GM13976 (cell line): ENCODE results near the gene ARVCF.
"Not testable (repeated sequence)": the region's sequence is repeated elsewhere in the genome, so short reads cannot be mapped to it uniquely, and the experiment has no call there.

Experiments used
- DNase-seq: peaks from one replicate; pipeline ENCODE4 v3.0.0; 2012; ENCODE audit warnings: low spot score
- CTCF ChIP-seq: IDR thresholded peaks from 2 replicates; pipeline ENCODE4 v1.5.1; 2012; ENCODE audit warnings: borderline replicate concordance, mild to moderate bottlenecking; ENCODE audit not compliant: insufficient read depth; ENCODE audit errors: extremely low read depth, missing control alignments, control extremely low read depth
- in situ Hi-C: fragments of 300-500 bp; cut with MboI; formaldehyde crosslinking; loops from one replicate; pipeline ENCODE4 v1.12.0; 2022; ENCODE audit warnings: low sequenced_read_pairs, mixed read lengths, inconsistent platforms; ENCODE audit not compliant: unreplicated experiment

The ARVCF gene

DNA sequence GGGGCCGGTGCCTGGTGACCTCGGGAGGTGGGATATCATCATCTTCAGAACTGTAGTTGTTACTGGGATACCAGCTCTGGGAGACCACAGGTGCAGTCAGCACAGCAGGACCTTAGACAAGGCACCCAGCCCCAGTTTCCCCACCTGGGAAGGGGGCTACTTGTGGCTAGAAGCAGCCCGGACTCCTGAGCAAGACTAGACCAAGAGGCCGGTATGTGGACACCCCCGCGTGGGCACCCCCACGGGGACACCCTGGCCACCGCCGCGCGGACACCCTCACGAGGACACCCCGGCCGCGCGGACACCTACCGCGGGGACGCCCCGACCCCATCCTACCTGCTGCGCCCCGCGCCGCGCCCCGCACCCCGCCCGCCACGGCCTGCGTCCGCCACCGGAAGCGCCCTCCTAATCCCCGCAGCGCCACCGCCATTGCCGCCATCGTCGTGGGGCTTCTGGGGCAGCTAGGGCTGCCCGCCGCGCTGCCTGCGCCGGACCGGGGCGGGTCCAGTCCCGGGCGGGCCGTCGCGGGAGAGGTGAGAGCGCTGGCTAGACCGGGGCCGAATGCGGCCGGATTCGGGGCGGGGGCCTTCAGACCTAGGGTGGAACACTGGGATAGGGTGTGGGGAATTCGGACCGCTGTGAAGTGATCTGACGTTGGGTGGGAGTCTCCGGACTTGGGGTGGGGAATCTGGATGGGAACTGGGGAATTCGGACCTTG is 75.1 kb downstream of the ARVCF start, which contains the start of the genes COMT and TXNRD2:
COMT (plus strand) TSS at position 408 of the 718 bp plus-strand sequence. CDS start 20,755 bp downstream, outside the sequence.
TXNRD2 (minus strand) TSS at position 454 of the 718 bp plus-strand sequence; CDS start at position 439, 15 bp downstream.
- peak; percentile 91 for DNase-seq
- no peak for TF ChIP-seq CTCF
- in situ Hi-C loops: no loop called here

DNA sequence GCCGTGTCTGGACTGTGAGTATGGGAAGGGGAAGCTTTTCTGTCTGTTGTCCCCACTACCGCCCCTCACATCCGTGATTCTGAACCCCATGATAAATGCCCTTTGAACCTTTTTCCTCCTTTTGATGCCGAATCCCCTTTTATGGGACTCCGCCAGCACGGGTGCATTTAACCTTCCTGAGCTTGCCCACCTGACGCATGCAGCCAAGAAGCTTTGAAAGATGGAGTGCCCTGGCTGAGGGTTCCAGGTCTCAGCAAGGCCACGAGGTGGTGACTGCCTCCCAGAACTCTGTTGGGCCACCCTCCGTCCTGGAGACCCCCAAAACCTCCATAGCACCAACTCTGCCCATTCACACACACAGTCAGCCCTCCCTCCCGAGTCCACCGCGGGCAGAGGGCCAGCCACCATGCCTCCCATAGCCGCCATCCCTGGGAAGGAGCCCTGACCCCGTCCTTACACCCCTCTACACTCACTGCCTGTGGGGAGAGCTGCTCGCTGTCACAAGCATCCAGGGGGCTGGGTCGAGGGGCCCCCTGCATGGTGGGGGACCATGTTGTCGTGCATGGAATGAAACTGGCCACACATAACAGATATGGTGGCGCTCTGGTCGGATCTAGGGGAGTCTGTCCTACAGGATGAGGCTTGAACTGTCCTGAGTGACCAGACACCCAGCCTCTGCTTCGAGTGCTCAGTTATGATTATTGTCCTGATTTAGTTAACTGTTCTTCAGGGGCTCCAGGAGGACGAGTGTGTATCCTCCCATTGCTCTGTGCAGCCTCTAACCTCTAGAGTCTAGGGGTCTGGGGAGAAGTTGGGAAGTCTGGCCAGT is 75.9 kb downstream of the ARVCF start:
- in situ Hi-C loops: no loop called here
- DNase-seq: no peak

DNA sequence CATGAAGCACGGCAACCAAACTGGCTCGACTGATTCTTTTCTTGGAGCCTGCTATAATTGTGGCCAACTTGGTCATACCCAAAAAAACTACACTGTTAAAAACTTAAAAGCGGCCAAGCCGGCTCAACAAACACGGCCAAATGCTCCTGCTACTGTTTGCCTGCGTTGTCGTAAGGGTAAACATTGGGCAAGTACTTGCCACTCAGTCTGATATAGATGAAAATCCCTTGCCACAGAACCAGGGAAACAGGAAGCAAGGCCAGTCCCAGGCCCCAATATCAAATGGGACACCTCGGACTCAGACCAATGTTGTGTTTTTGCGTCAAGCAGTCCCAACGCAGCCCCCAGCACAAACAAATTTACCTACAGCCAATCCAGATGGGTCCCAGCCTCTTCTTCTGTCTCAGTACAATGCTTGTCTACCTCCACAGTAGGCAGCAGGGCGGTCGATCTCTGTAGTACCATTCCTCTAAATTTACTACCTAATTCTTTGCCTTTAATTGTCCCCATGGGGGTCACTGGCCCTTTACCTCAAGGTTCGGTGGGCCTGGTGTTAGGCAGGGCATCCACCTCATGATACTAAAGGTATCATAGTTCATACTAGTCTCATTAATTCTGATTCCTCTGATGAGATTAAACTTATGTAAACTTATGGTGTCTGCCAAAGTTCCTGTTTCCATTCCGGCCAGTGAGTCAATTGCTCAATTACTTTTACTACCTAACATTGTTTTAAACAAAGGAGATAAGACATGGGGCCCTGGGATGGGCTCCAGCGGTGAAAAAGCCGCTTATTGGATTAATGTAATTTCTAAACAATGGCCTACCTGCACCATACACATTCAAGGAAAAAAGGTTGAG is 78.8 kb downstream of the ARVCF start:
- TF ChIP-seq CTCF: no peak
- in situ Hi-C loops: no loop called here
- no peak for DNase-seq

More for the DNA sequence above, 75.9 kb downstream of the ARVCF start:
- TF ChIP-seq CTCF: no peak

GRCh38 chr22:19936513-19936912 is 80.1 kb downstream of the ARVCF start:
- no peak for DNase-seq
- no peak for TF ChIP-seq CTCF
- in situ Hi-C loops: no loop called here

GRCh38 chr22:19935123-19935718 is 81.4 kb downstream of the ARVCF start:
- DNase-seq, in situ Hi-C loops: not testable (repeated sequence)

DNA sequence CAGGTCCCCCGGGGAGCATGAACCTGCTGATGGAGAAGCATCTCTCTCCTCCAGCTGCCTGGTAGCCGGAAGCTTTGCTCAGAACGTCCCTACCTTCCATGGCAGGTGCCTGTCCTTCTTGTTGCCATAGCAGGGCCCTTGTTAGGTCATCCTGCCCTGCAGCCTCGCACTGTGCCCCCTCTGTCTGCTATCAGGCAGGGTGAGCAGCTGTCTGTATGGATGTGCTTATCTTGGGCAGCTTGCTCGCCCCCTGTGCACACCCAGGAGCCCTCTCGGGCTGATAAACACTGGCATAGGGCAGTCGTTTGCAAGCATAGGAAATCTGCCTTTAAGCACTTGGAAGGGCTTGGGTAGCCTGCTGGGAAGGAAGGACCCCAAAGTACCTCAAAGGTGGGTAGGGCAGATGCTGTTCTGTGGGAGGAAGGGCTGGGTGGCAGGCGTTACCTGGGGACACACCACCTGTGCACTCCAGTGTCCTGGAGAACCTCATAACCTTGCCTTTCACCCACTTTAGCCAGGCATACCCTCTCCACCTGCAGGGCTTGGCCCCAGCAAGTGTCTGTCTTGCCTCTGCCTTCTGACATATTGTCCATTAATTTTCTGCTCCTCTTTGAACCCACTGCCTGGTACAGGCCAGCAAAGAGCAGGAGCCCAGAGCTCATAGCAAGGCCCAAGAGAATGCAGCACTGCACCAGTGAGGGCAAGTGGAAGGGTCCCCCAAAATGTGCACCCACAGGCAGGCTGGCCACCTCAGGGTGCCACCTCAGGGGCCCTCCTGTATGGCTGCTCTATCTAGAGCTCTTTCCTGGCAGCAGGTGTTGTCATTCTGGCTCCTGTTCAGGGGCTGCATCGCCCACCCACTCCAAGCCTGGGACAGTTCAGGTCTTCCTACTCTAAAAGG is 83.0 kb downstream of the ARVCF start:
- TF ChIP-seq CTCF: no peak
- in situ Hi-C loops: no loop called here
- DNase-seq: peak; percentile 9
